CD4-positive, alpha-beta T cell treated with Interferon alpha-2 for 1 hour (primary cell): ENCODE measurements around the gene VSTM2B.

ENCODE experiments used
- DNase-seq, 2 donors: peaks; one replicate each; pipeline ENCODE4 v3.0.0-alpha.2; 2020 to 2022

Gene VSTM2B

DNA sequence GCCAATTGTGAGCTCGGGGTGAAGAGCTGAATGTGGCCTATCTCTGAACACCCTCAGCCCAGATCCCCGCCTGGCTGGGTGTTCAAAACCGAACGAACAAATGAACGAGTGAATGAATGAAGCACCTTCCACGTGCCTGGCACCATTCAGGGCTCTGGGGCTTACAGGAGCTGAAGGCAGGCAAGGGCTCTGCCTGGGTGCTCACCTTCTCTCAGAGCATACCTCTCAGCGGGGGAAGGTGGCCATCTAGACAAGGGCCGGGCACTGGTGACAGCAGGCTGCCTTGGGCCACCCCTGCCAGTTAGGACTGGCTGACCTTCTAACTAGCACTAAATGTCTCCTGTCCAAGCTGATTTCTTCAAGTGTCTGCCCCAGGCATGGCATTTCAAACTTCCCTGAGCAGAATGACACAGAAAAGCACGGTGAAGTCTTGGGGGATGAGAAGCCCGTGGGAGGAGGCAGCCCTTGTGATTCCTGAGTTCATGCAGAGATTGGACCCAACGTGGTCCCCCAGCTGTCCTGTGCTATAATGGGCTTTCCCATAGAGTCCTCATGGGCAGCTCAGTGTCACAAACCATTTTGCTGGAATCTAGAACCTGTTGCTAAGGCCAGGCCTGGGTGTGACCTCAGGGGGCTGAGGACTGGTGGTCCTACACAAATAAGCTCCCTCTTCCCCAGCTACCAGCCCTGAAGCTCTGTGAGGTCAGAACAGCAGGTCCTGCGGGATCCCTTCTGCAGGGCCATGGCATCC is 27.9 kb upstream of the VSTM2B start:
- no peak for DNase-seq

DNA sequence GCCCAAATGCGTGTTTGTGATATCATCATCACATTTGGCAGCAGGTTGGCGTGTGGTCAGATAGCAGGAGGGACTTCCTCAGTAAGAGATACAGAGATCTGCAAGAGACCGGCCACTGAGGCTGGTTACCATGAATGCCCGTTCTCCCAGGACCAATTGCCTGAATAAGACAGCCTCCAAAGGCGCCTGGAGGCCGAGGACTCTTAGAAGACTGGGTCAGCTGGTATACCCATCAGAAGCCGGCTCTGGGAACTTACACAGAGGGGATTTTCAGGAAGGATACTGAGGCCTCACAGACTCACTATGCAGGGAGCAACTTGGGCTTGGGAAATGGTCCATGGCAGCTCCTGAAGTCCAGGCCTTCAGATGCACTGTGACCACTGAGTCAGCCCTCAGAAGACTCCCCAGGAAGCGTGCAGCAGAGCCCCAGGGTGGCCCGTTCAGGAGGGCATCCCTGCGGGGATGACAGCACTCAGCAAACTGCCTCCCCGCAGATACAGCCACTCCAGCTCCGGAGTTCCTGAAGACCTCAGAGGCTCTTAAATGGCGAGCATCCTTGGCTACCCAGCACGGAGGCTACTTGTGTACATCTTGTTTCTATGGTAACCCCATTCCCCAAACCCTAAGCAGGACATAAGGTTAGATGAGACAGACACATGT is 26.4 kb upstream of the VSTM2B start:
- no peak for DNase-seq

DNA sequence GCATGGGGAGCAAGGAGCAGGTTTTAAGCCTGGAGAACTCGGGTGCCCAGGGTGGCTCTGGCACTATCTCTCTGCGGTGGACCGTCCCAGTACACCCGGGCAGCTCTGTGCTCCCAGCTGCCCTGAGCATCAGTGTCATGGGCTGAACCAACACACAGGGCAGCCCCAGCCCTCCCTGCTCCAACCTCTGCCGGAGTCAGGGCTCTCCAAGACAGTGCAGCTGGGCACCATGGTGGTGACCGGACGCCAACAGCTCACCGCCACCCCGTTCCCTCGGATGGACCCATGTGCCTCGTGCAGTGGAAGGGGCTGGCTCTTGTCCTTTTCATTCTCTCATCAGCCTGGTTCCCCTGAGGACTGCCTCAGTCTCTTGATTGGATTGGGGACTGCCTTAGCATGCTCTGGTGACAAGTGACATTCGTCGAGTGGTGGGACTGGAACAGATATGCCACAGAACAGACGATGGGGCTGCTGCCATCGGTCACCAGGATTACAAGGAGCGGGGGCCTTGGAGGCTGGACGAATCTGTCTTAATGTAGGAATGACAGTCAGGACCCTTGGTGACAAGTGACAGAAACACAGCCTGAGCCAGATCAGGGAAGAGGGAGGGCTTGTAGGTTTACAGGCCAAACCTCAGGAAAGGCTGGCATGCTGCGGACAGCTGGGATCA is 25.7 kb upstream of the VSTM2B start:
- DNase-seq: no peak

DNA sequence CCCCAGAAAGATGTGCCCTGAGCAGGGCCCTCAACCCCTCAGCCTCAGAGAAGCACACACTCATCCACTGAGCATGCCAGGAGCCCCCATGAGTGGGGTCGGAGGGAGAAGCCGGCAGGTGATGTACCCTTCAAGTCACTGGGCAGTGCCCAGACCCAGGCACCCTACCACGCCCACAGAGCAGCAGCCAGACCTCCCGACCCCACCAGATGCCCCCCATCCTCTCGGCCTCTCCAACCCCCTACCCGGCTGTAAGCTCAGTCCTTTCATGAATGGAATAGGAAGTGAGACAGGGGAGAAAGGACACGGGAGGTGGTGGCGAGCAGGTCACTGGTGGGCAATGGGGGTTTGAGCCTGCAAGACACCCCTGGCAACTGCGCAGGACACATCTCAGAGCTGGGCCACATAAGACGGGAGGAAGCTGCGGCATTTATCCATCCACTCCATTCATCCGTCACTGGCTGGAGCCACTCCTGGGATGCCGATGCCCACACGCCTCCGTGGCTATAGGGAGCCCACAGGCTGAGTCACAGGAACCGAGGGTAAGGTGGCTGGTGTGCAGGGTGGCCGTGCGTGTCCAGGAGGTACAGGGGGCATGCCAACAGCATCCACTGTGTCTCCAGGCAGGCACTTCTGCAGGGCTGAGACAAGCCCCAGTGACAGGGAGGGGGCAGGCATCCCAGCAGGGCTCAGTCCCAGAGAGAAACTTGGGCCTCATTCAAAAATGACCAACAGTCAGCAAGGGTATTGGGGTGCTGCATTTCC is 23.8 kb upstream of the VSTM2B start:
- no peak for DNase-seq

DNA sequence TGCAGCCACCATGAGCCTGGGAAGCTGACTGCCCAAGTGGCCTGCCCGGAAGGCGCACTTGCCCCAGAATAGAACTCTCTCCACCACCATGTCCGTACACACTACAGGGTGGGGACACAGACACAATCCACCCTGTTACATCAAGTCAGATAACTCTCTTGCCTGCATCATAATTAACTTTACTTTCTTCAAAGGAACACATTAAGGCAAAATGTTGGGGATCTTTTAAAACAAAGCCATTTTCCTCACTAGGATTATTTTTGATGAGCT is 23.3 kb upstream of the VSTM2B start:
- DNase-seq: no peak

DNA sequence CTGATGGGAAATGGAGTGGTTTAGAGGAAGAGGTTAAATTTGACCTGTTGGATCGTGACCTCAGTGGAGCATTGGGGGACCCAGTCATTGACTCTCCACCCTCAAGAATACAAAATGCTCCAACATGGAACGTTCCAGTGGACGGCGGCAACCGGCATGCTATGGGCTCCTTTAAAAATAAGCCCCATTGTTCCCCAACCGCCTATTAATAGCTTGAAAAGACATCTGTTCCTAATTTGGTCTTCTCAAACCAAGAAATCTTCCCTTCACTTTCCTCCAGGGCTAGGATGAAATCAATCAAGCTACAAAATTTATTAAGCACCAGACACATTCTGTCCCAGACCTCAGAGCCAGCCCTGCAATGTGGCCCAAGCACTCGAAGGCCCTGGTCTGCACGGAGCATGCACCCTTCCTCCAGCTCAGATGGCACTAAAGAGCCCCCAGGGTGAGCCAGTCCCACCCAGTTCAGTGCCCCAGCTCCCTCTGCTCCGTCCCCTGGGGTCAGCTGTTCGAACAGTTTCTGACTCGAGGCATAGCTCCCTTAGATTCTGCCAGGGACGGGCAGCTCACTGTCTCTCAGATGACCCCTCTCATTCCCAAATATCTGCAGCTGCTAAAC is 22.5 kb upstream of the VSTM2B start:
- DNase-seq: no peak

DNA sequence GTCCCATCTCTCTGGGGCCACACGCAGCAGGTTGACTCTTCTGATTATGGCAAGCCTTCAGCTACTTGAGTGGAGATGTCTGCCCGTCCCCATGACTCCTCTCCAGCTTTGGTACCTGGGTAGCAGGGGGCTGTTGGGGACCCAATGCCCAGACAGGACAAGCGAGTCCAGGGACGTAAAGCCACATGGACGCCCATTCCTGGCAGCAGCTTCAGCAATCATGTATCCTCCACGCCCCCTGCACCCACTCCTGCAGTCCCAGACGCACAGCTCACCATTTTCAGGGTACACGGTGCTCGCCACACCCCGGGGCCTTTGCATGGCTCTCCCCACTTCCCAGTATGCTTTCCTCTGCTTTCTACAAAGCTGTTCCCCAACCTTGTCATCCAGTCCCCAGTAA is 22.0 kb upstream of the VSTM2B start:
- no peak for DNase-seq

DNA sequence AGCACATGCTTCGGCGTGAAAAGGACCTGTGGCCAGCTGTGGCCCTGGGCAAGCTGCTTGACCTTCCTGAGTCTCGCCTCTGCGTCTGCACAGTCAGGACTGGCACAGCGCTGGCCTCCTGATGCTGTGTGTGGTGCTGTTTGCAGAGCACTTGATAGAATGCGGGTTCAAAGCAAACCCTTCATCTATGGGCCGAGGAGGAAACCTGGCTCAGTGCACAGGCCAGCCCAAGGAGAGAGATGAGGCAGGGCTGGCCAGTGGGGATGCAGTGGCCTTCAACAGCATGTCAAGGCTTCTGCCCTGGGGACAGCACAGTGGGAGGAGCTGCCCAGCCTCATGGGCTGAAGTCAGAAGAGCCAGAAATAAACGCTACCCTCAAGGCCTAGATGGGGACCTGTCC is 21.3 kb upstream of the VSTM2B start:
- no peak for DNase-seq

DNA sequence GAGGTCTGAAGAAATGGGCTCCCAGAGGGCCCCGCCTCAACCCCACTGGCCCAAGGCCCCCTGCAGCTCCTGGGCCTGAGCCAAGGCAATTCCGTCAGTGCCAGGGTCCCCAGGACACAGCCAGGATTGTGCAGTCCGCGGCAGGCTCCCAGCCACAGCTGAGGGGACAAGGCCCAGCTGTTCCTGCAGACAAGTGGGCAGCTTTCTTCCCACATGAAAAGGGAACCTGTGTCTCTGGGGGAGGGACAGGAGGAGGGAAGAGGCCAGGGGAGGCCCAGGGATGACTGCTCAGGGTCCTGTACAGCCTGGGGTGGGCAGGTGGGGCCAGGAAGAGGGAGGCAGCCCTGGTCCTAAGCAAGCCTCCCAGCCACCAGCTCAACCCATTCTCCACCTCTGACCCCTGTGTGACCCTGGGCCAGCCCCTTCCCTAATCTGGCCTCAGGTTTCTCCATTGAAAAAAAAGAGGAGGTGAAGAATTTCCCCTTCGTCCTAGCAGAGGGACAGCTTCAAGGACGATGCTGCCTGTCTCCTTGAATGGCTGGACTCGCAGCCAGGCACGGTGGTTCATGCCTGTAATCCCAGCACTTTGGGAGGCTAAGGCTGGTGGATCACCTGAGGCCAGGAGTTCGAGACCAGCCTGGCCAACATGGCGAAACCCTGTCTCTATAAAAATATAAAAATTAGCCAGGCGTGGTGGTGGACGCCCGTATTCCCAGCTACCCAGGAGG is 20.5 kb upstream of the VSTM2B start:
- DNase-seq: no peak

DNA sequence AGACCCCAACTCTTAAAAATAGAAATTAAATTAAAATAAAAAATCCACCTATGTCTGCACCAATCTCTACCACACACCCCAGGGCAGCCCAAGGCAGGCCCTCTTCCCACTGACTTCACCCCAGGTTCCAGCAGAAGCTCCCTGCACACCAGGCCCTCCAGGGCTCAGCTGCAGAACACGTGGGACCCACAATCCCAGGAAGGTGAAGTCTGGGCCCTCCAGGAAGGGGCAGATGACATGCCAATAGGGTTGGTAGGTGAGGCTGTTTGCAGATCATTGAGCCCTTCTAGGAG is 19.2 kb upstream of the VSTM2B start:
- no peak for DNase-seq

DNA sequence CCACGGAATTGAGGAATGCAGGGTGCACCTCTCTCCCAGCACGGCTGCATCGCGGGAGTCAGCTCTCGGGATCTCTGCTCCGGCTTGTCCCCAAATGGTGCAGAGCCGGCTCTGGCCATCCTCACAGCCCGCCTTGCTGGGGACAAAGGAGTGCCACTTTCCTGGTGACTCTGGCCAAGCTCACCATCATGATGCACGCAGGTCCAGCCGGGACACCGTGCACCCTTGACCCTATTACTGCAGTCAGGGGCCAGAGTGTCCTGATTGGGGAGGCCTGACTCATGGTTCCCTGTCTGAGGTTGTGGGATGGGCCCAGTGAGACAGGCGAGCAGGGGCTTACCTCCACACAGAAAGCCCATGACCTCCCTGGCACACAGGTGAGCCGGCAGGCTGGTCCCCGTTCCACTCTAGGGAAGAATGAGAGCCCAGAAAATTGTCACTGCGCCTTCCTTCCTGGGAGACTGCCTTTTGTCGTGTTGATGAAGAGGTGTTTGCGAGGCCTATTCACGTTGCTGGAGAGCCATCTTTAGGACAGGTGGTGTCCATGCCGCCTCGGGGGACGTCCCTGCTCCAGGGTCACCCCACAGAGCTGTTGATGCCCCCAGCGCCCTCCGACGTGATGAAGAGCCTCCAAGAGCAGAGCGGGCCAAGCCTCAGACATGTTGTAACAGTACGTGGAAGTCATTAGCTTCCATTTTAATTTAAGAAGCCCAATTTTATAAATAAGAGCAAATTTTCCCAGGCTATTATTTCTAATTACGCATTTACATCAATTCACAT is 18.5 kb upstream of the VSTM2B start:
- DNase-seq: no peak

DNA sequence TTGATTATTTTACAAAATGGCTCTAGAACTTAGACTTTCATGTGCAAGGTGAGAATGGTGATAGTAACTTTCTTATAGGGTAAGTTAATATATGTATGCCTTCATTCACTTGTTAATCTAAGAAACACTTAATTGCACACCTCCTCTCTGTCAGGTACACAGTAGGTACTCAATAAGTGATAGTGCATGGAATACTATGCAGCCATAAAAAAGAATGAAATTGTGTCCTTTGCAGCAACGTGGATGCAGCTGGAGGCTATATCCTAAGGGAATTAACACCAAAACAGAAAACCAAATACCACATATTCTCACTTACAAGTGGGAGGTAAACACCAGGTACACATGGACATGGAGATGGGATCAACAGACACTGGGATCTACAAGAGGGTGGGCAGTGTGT is 17.6 kb upstream of the VSTM2B start:
- no peak for DNase-seq

DNA sequence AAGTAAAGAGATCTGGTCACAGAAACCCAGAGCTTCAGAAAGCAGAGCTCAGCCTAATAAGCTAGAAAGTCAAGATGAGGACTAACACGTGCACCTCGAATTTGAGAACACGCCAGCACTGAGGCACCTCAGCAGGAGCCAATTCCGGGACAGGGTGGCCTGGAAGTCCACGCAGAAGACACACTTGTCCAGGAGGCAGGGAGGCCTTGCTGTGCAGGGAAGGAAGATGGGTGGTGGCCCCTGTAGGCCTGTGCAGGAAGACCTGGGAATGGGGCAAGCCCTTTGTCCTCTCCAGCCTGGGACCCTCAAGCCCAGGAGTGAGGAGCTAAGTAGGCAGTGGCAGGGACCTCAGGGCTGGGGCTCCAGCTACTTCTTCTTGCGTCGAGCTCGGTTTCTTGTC is 16.3 kb upstream of the VSTM2B start:
- no peak for DNase-seq

DNA sequence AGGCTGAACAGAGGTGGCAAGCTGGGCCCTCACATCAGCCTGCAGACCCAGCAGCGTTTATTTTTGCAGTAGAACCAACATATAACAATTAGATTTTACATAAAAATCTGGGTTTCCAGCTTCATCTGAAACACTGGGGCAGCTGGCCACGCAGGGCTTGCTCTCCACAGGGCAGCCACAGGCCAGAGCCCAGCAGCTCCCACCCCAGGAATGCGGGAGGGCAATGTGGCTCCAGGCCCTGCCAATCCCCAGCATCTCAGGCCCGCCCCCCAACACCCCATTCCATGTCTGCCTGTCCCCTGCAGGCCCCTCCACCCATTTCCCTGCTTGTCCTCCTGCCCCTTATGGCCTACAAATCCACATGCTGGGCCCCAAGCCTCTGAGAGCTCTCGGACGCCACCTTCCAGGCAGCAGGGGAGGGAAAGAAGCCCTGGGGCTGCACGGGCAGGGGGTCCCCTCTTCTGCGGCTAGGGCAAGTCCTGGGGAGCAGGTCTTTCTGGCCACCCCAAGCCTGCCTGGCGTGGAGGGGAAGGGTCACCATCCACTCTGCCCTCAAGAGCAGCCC is 15.0 kb upstream of the VSTM2B start:
- no peak for DNase-seq

DNA sequence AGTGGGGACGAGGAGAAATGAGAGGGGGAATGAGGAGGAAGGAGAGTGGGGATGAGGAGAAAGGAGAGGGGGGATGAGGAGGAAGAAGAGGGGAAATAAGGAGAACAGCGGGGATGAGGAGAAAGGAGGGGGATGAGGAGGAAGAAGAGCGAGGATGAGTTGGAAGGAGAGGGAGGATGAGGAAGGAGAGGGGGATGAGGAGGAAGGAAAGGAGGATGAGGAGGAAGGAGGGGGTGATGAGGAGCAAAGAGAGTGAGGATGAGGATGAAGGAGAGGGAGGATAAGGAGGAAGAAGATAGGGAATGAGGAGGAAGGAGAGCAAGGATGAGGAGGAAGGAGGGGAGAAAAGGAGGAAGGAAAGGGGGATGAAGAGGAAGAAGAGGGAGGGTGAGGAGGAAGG is 14.0 kb upstream of the VSTM2B start:
- DNase-seq: no peak

DNA sequence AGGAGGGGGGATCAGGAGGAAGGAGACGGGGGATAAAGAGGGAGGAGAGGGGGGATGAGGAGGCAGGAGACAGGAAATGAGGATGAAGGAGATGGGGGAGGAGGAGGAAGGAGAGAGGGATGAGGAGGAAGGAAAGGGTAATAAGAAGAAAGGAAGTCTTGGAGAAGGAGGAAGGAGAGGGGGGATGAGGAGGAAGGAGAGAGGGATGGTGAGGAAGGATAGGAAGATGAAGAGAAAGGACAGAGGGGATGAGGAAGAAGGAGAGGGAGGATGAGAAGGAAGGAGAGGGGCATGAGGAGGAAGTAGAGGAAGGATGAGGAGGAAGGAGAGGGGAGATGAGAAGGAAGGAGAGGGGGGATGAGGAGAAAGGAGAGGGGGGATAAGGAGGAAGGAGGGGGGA is 13.0 kb upstream of the VSTM2B start:
- DNase-seq: no peak

DNA sequence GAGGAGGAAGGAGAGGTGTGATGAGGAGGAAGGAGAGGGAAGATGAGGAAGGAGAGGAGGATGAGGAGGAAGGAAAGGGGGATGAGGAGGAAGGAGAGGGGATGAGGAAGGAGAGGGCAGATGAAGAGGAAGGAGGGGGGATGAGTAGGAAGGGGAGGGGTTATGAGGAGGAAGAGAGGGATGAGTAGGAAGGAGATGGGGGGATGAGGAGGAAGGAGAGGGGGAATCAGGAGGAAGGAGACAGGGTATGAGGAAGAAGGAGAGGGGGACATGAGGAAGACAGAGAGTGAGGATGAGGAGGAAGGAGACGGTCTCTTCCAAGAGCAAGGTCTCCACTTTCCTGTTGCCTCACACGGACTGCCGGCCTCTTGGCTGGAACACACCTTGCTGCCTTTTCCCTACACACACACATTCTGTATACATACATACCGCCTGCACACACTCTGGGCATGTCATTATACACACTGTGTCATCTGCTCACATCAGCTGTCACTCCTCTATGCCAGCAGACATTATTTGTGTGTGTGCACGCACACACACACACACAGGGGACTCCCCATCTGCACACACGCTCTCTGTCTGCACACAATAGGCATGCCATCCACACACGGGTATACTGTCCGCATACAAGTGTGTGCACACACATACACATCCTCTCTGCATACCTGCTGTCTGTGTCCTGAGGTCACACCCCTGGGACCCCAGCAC is 11.1 kb upstream of the VSTM2B start:
- DNase-seq: no peak

DNA sequence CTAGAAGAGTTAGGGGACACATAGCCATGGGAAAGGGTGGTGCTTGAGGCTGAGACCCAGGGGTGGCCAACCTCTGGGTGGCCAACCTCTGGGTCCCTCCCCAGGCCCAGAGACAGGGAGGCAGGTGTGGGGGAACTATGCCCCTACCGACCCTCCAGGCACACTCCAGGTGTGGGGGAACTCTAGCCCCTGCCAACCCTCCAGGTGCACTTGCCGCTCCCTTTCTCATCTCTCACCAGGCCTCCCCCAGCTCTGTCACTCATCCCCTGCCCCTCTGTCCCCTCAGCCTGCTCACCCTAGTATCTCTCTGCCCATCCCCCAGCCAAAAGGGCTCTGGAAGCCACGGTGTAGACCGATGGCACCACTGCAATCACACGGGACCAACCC is 10.6 kb upstream of the VSTM2B start:
- no peak for DNase-seq

DNA sequence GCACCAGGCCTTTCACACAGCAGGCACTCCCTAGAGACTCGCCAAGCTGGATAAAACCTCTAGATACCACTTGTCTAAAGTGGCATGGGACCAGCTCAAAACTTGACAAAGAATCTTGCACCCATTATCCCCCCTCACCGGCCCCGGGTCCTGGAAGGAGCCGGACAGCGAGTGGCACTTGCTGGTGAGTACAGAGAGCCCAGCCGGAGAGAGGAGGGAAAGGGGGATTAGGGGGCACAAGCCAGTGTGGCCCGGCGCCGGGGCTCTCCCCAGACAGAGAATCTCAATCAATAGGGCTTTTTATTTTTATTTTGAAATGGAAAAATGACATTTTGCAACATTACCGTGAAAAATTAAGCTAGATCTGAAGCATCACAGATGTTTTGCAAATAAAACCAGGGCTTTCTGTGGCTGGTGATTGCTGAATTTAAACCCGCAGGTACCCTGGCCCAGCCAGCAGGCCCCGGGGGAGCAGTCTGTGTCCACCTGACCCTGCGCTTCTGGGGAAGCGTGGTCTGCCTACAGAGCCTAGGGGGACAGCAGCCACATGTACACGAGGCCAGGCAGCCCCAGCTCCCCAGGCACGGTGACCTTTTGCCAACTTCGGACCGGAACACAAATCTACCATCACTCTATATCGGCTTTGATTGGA is 10.0 kb upstream of the VSTM2B start:
- no peak for DNase-seq

DNA sequence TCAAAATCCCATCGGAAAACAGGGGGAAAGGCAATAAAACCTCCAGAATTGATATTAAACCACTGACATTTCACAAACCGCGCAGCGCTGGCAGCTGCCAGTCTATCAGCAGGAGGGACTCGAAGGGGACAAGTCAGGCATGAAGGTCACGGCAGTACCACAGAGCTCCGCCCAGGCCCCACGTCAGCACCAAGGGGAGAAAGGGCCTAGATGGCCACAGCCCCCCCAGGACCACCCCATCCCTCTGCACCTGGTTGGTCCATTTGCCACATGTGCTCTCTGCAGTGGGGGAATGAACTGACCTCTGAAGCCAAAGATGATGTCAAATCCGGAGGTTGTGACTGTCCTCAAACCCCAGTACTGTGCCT is 9.5 kb upstream of the VSTM2B start:
- DNase-seq: no peak
